Measurements from ENCODE around the gene SLC35F3.
"Not testable (repeated sequence)": the region's sequence is repeated elsewhere in the genome, so short reads cannot be mapped to it uniquely, and the experiment has no call there.

Gene SLC35F3

DNA sequence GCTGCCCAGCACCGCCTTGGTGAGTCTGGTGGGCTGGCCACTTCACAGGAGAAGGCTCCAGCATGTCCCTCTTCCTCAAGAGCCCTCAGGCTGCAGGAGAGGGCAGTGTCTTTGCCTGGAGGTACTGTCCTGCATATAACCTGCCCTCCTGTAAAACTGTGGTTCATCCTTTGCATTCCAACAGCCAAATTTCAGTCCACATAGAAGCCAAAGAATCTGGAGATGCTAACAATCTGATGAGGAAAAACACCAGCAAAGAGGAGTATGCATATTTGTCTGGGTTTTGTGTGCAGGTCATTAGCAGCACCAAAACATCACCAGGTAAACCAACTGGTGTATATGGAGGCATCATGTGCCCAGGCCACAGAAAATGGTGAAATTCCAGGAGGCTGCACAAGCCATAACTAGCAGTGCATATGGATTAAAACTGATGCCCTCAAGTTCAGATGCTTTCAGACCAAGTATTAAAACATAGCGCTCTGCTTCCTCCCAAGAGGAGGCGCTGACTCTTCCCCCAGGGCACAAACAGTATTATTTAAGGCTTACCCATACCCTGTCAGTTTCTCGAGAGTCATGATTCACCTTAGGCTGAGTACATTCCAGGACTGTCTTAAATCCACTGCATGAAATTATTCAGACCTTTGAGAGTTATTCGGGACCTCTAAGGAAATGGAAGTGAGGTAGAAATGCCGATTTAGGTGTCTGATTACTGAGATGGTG lies 318.2 kb downstream of the SLC35F3 start:
- DNase-seq (ENCODE audit: low spot score): no peak

DNA sequence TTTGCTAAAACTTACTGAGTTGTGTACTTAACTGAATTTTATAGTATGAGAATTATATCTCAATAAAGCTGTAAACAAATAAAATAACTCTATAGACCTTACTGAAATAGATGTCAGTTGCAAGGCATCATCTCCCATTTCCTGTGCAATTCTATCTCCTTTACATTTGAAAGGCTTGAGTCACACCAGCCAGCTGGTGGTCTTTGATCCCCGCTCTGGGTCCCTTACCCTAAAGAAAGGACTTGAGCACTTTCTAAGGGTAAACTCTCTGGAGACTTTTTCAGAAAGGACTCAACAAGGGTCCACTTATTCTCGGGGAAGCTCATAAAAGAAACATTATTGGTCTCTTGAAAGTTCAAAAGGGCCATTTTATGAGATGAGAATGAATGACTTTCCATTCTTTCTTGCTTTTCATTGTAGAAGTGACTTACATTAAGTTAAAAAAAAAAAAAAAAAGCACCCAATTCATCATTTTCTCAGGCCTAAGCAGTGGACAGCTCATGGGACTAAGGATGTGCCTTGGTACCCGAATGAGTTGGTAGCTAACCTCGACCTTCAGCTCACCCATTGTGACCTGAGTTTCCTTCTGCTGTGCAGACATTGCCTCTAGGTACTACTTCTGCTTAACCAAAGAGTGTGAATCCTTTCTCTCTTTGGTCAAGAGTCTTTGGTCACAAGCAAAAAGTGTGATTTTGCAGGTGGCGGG lies 321.8 kb downstream of the SLC35F3 start:
- no peak for DNase-seq (ENCODE audit: low spot score)

DNA sequence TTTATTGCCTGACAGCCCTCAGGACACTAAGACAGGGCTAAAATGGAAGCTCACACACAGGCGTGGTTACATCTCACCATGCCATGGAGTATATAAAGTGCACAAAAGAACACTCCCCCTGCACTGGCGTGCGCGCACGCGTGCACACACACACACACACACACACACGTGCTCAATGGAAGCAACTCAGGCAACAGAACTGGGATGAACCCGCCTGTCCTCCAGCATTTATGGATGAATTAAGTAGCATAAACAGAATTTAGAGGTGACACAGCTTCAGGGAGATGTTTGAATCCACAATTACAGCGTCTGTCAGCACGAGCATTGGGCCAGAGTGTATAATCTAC lies 322.3 kb downstream of the SLC35F3 start:
- no peak for DNase-seq (ENCODE audit: low spot score)

DNA sequence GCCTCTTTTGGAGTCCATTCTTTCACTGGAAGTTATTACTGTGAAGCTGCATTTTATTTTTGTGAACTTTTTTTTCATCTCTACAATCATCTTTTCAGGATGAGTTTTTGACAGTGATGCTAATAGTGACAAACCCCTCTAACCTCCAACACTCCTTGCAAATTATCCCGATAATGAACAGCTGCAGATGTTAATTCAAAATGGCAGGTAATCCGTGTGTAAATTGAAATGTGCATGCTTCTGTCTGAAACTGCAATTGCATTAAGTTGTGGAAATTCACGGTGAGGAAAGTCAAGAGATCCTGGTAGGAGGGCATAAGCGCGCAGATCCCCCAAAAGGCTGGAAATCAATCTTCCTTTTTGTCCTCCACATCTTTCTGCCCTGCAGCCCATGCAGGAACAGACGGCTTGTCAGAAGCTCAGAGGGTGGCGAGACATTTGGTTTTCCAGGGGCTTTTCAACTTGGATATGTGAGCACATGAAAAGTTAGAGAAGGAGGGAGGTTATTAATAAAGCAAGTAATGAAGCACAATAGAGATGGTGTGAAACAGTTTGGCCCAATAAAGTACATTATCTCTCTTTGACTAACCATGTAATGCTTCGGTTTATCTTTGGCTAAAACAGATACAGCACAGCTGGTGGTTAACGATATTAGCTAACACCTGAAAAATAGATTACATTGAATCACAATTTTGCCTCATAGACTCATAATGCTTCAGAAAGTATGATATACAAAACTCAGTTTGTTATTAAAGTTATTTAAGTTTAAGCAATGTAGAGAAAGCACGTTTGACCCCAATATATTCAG lies 325.3 kb downstream of the SLC35F3 start:
- DNase-seq (ENCODE audit: low spot score): no peak

DNA sequence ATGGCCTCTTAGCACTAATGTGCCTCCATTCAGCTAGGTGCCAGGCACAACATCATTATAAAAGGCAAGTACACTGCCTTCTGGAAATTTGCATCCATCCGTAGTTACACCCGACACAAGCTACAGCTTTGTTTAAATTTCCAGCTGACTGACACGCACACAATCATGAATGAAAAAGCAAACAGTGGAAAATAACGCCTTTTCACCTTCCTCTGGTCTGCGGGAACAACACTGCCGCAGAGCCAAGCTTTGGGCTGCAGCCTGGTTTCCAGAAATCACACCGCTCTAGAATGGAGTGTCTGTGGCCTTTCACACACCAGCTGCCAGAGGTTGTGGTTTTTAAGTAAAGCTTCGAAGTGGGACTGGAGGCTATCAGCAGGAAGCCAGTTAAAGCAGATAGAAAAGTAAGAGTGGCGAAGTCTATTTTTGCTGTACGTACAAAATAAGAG lies 326.0 kb downstream of the SLC35F3 start:
- DNase-seq (ENCODE audit: low spot score): no peak

DNA sequence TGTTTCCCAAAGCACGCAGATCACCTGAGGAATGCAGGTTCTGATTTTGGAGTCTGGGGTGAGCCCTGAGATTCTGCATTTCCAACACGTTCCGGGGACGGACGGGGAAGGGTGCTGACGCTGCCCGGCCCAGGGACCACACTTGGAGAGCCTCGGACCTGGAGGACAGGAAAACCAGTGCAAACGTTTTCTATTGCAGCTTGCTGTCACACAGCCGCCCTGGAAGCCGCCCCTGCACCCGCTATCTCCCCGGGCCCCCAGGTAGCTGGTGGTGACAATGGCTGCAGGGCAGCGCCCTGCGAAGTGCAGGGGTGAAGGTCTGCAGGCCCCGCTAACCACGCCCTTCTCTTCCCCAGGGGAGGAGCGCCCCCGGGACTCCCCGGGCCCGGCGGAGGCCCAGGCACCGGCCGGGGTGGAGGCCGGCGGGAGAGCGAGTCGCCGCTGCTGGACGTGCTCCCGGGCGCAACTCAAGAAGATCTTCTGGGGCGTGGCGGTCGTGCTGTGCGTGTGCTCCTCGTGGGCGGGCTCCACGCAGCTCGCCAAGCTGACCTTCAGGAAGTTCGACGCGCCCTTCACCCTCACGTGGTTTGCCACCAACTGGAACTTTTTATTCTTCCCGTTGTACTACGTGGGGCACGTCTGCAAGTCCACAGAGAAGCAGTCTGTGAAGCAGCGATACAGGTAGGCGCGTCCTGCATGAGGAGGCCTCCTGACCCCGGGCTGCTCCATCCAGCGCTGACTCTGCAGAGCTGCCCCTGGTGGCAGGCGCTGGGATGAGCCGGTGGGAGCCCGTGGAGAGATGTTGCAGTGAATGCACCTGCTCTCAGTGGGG lies 326.8 kb downstream of the SLC35F3 start:
- no peak for DNase-seq (ENCODE audit: low spot score)

DNA sequence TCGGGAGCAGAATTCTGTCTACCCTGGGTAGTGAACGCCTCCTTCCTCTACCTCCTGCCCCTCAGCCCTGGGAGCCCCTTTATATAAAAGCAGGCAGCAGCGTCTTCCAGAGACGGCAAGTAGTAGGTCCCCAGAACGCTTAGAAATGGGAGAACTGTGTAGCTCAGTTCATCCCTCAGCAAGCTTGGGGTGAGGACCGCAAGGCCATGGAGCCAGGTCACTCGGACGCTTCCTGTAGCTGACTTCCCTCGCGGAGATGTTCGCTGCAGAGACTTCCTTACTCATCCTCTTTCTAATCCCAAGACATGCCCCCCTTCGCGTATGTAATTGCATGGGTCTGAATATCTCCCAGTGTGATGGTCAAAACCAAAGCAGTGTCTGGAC lies 327.4 kb downstream of the SLC35F3 start:
- DNase-seq (ENCODE audit: low spot score): no peak

DNA sequence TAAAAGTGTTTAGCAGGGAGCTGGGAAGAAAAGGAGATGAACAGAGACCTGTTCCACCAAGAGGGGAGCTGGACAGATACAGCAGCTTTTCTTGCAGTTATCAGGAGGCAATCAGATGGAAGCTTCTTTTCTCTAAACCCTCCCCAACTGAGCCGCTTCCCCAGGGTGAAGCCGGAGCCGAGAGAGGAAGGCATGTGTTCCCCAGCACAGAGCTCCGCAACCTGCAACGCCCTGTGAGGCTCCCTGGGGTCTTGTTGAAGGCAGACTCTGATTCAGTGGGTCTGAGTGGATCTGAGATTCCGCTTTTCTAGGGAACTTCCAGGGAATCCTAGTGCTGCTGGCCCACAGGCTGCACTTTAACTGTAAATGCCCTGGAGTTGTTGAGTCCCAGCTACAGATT lies 329.7 kb downstream of the SLC35F3 start:
- no peak for DNase-seq (ENCODE audit: low spot score)

DNA sequence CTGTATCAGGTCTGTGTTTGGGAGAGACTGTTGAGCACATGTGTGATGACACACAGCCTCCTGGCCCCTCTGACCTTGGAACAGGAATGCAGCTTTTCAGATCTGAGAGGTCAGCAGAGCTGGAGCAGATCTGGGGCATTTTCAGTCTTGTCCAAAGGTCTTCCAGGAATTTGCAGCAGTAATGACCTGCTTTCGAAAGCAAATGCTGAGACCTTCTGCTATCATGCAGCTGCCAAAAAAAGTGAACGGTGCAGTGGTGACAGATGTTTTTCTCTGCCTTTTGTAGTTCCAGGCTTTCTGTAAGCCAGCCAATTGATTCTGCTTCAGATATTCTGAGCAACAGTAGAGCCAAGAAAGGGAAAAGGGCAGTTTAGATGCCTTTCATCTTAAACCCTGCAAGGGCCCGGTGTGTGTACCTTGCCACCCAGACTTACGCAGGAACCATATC lies 331.0 kb downstream of the SLC35F3 start:
- DNase-seq (ENCODE audit: low spot score): no peak

DNA sequence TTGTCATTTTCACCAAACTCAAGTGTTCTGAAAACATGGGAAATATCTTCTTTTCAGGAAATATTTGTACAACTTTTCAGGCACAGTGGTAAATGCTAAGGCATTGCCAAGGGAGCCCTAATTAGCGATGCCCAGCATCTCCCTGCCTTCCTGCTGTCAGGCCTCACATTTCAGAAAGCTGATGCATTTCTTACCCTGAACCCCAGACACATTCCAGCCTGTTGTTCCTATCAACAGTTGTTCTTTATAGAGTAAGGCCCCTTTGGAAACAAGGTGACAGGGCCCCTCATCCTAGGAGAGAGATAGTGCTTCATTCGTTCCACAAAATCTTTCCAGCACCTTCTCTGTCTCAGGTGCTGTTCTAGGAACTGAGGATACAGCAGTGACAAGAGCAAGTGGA lies 332.9 kb downstream of the SLC35F3 start:
- DNase-seq (ENCODE audit: low spot score): no peak

DNA sequence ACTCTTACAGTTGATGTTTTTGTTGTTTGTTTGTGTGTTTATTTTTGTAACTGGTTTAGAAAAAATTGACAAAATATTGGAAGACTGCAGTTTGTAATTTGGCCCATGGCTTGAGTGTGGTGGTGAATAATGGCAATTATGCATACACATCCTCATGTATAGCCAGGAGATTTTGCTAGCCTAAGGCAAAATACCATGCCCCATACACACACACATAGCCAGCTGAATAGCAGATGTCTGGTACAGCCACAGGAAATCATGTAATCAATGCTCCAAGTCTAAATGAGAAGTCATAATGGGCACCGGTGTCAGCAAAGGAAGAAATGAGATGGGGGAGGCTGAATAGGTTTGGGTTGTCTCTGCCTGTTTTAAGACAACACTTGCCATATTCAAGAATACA lies 333.6 kb downstream of the SLC35F3 start:
- no peak for DNase-seq (ENCODE audit: low spot score)

DNA sequence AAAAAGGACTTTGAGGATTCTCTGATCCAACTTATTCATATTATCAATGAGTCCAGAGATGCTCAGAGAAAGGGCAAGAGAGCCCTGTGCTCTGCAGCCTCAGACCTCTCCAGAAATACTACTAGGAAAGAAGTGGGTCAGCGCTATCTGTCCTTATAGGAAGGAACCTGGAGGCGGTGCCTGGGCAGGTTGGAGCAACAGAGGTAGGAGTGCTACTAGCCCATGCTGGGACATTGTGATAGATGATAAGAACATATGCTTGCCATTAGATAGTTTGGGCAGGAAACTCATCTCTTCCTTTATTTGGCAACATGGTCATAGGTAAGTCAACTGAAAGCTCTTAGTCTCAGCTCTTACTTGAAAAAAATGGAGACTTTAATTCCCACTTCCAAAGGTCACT lies 335.0 kb downstream of the SLC35F3 start:
- no peak for DNase-seq (ENCODE audit: low spot score)

DNA sequence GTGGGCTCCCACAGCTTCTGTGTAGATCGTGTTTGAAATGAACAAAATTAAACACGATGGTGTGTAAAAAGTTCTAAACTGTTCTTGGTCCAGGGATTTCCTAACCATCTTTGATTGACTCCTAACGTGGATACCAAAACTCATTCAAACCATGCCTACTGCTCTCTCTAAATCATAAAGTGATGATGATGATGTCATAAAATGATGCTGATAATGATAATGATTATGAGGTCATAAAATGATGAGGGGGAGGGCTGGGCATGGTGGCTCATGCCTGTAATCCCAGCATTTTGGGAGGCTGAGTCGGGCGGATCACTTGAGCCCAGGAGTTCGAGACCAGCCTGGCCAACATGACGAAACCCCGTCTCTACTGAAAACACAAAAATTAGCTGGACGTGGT lies 335.5 kb downstream of the SLC35F3 start:
- DNase-seq (ENCODE audit: low spot score): no peak

DNA sequence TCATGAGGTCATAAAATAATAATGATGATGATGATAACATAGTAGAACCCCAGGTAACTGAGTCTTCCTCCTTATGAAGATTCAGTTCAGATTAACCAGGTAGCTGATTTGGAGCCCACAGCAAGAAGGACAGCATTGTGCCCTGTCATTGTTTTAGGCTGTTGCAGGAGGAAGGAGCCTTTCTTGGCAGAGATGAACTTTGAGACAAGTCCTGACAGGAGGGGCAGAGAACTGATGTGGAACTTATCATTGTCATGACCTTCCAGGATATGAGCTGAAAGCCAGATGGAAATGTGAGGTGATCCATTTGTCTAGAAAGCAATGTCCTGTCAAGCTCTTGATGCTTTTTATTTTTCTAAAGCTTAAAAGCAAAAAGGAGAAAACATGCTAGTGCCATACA lies 336.2 kb downstream of the SLC35F3 start:
- DNase-seq (ENCODE audit: low spot score): no peak

DNA sequence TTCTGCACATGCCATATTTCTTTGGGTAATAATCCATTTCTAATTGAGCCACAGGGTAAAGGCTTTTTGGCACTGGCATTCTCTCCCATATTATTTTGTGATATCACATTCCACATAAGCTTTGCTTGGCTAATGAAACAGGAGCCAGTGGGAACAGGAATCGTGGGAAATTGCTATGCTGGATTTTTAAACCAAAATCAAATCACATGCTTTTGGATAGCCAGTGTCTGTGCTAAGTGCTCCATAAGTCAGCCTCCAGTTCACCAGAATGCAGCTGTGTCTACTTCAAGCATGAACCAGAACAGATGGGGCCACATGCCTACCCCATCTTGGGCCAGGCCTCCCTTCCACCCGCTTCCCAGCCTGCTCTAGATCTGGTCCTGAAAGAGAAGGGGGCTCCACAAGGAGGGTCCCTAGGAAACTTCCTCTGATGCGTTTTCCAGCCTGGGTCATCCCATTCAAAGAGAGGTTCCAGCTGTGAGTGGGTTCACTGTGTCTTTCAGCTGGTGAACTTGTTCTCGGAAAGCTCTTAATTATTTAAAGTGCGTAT lies 337.5 kb downstream of the SLC35F3 start:
- DNase-seq (ENCODE audit: low spot score): no peak

DNA sequence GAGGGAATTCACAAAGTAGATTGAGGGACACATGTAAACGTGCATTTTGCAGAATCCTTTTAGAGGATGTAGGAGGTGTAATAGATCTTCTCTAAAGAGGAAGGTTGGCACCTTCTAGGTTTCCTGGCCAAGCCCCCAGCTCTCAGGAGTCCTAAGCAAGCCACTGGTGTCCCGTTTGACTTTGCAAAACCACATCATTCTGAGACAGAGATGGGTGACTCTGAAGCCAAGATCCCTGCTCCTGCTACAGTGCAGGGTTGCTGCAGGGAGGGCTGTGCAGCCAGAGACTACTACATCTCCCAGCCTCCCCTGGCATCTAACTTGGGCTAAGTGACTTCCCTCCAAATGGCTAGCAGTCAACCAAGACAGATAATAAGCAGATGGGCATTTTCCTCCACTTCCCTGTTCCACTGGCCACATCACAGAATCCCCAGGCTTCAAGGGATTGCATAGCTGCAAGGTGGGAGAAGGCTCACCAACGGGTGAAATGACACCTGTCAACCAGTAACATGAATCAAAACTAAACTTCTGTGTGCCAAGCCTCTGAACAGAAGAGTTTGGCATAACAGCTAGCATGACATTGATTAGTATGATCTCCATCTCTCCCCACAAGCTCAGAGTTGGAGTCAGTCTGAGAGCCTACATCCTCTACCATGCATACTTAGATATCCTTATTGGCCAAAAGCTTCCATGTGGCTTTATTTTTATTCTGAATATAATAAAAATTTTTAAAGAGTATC lies 339.2 kb downstream of the SLC35F3 start:
- DNase-seq (ENCODE audit: low spot score): no peak

DNA sequence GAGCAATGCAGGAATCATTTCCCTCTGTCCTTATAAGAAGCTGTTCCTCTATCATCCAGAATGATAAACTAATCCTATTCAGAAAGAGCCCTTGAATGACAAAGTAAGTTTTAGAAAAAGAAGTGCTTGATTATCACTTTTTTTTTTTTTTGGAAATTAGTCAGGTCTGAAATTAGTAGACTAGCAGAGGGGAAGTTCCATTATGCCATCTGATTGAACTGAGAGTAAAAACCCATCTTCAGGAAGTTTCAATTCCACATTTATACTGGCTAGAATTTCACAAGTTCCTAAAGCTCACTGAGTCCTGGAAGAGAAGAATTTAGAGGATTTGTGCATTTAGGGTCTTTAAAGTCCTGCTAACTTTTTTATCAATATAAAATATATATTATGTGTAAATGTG lies 340.0 kb downstream of the SLC35F3 start:
- DNase-seq (ENCODE audit: low spot score): no peak

DNA sequence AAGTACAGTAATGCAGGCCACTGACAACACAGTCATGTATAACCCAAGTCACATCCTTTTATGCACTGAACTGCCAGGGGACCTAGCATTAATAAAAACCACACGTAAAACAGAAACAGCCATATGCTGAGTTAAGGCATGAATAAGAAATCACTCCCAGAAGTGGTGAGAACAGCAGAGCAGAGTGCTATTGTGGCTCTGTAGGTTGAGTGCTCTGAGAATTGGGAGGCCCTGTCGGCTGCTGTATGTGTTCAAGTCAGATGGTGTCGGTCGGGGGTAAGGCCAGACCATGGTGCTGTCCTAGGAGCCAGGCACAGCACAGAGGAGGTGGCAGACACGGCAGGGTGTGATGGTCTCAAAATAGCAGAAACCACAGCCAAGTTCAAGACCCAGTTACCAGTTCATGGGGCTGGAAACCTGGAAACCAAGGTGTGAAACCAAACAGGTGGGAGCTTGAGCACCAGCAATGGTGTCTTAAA lies 342.2 kb downstream of the SLC35F3 start:
- DNase-seq (ENCODE audit: low spot score): no peak

DNA sequence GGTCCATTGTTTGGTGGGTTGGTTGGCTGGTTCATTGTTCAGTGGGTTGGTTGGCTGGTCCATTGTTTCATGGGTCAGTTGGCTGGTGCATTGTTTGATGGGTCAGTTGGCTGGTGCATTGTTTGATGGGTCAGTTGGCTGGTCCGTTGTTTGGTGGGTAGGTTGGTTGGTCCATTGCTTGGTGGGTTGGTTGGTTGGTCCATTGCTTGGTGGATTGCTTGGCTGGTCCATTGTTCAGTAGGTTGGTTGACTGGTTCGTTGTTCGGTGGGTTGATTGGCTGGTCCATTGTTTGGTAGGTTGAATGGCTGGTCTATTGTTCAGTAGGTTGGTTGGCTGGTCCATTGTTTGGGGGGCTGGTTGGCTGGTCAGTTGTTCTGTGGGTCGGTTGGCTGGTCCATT lies 343.3 kb downstream of the SLC35F3 start:
- not testable (repeated sequence) for DNase-seq (ENCODE audit: low spot score)

DNA sequence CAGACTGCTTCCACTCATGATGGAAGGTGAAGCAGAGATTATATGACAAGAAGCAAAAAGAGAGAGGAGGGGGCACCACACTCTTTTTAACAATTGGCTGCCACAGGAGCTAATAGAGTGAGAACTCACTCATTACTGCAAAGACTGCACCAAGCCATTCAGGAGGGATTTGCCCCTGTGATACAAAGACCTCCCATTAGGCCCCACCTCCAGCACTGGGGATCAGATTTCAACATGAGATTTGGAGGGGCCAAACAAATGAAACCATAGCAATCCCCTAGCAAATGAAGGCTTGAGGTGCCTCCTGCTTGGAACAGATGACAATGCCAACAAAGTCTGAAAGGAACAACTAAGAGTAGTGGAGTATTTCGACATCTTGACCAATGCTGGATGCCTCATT lies 346.3 kb downstream of the SLC35F3 start:
- no peak for DNase-seq (ENCODE audit: low spot score)

DNA sequence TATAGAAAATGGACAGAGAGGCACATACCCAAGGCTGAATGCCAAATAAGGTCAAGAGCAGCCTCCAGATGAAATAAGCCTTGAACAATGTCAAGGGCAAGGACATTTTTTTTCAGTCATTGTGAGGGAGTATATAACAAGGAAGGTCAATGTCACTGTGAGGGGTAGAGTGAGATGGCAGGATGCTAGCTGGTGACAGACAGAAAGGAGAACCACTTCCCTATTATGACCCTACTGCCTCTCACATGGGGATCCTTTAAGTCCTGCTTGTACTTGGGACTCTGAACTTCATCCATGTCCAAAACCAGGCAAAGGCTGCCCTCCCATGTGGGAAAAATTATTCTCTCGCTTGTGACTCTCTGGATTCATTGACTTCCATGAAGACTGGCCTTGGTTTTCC lies 349.3 kb downstream of the SLC35F3 start:
- no peak for DNase-seq (ENCODE audit: low spot score)

Measured in NAMALWA (cell line).